ENCODE data around the gene TUBB2B.
"Not testable (repeated sequence)": the region's sequence is repeated elsewhere in the genome, so short reads cannot be mapped to it uniquely, and the experiment has no call there.

TUBB2B gene

GRCh38 chr6:3204921-3205320, 22.5 kb downstream of the TUBB2B start:
- DNase-seq (ENCODE audit: low read depth), result no peak
- TF ChIP-seq, protein P1, sequence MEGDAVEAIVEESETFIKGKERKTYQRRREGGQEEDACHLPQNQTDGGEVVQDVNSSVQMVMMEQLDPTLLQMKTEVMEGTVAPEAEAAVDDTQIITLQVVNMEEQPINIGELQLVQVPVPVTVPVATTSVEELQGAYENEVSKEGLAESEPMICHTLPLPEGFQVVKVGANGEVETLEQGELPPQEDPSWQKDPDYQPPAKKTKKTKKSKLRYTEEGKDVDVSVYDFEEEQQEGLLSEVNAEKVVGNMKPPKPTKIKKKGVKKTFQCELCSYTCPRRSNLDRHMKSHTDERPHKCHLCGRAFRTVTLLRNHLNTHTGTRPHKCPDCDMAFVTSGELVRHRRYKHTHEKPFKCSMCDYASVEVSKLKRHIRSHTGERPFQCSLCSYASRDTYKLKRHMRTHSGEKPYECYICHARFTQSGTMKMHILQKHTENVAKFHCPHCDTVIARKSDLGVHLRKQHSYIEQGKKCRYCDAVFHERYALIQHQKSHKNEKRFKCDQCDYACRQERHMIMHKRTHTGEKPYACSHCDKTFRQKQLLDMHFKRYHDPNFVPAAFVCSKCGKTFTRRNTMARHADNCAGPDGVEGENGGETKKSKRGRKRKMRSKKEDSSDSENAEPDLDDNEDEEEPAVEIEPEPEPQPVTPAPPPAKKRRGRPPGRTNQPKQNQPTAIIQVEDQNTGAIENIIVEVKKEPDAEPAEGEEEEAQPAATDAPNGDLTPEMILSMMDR (IDR thresholded peaks at IDR 0.05; ENCODE audit: insufficient read depth, low read depth, low read length, missing control alignments), result no peak
- H3K4me3 ChIP-seq (ENCODE audit: low read length), result no peak overlapping the region

DNA sequence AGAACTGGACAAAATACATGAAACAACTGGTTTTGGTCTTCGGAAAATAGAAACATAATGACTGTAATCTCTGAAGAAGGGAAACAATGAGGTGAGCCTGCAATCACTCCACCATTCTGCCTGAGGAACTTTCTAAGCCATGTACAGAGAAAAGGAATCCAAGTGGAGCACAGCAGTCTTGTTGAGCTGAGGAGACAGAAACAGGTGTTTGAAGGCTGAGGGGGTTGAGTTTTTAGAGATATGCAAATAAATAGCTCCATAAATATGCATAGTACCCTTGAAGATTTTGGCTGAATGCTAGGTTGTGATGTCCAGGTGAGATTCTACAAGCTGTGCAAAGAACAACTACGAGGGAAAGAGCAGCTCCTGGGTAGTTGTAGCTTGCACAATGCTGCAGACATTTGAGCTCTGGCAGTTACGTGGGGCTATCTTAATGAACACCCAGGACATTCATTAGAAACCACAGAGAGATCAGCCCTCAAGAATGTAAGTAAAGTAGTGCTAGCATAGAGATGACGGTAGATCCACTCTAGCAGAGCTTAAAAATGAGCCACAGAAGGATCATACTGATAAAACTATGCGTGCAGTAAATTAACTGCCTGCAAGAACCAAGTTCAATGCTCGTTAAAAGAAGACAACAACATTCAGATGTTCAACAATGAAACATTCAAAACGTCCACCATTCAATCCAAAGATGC, 24.3 kb downstream of the TUBB2B start:
- TF ChIP-seq, protein P1 (IDR thresholded peaks at IDR 0.05; ENCODE audit: insufficient read depth, low read depth, low read length, missing control alignments), result no peak
- H3K4me3 ChIP-seq (ENCODE audit: low read length), result no peak overlapping the region
- DNase-seq (ENCODE audit: low read depth), result no peak

DNA sequence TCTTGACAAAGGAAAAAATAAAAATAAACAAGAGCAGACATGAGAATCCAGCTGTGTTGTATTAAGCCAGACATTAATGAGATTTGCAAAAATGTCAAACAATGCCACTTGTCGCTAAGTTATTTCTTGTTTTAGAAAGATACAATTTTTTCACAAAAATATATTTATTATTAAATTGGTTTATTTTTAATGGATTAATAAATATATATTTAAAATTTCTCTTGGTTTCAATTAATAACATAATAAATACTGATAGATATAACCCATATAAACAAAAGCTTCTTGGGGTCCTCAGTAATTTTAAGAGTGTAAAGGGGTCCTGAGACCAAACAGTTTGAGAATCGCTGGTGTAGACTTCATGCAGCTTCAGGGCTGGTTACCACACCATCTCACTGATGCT, 26.1 kb downstream of the TUBB2B start:
- TF ChIP-seq, protein P1 (IDR thresholded peaks at IDR 0.05; ENCODE audit: insufficient read depth, low read depth, low read length, missing control alignments), result no peak
- no peak for DNase-seq (ENCODE audit: low read depth)
- H3K4me3 ChIP-seq (ENCODE audit: low read length), result no peak overlapping the region

GRCh38 chr6:3200682-3201081, 26.8 kb downstream of the TUBB2B start:
- no peak for DNase-seq (ENCODE audit: low read depth)
- TF ChIP-seq, protein P1 (IDR thresholded peaks at IDR 0.05; ENCODE audit: insufficient read depth, low read depth, low read length, missing control alignments), result no peak
- no peak overlapping the region for H3K4me3 ChIP-seq (ENCODE audit: low read length)

GRCh38 chr6:3199382-3199781, 28.1 kb downstream of the TUBB2B start:
- TF ChIP-seq, protein P1 (IDR thresholded peaks at IDR 0.05; ENCODE audit: insufficient read depth, low read depth, low read length, missing control alignments), result no peak
- H3K4me3 ChIP-seq (ENCODE audit: low read length), result no peak overlapping the region
- DNase-seq (ENCODE audit: low read depth), result no peak

GRCh38 chr6:3197734-3198133, 29.7 kb downstream of the TUBB2B start:
- not testable (repeated sequence) for H3K4me3 ChIP-seq (ENCODE audit: low read length); DNase-seq (ENCODE audit: low read depth)

GRCh38 chr6:3196770-3197169, 30.7 kb downstream of the TUBB2B start:
- TF ChIP-seq, protein P1 (IDR thresholded peaks at IDR 0.05; ENCODE audit: insufficient read depth, low read depth, low read length, missing control alignments), result no peak
- DNase-seq (ENCODE audit: low read depth), result no peak
- no peak overlapping the region for H3K4me3 ChIP-seq (ENCODE audit: low read length)
